Keratinocyte (primary cell): ENCODE measurements around the gene SLC25A24. TPM values are rescaled to one million over a fixed set of nuclear protein-coding genes. Genes with fewer than 3 reads are reported as not detected.

Experiments
- DNase-seq: peaks from one replicate; pipeline ENCODE4 v3.0.0-alpha.2; 2011; ENCODE audit warnings: low read depth, missing footprints, low spot score
- FAIRE-seq: peaks from 2 replicates; lab custom pipeline; 2011; peaks lifted over from hg19 to GRCh38; lab: Jason Lieb, UNC
- H2AFZ ChIP-seq: 2 replicates; pipeline ENCODE4 v1.6.0; 2012; ENCODE audit warnings: low read length, control low read depth, inconsistent platforms; ENCODE audit not compliant: control insufficient read depth
- H3K27ac ChIP-seq: 2 replicates; pipeline ENCODE4 v1.5.1; 2011; ENCODE audit warnings: low read length; ENCODE audit not compliant: control insufficient read depth, insufficient read depth
- H3K27me3 ChIP-seq: 3 replicates; pipeline ENCODE4 v1.6.0; 2011; ENCODE audit warnings: low read length; ENCODE audit not compliant: control insufficient read depth, insufficient read depth; ENCODE audit errors: extremely low read depth
- H3K36me3 ChIP-seq, 2 experiments: 2 replicates in 1 of 2; 3 replicates in 1 of 2; pipeline ENCODE4 v1.5.1; 2011; ENCODE audit warnings: low read length in 2 of 2, mild to moderate bottlenecking in 1 of 2; ENCODE audit not compliant: control insufficient read depth in 2 of 2, insufficient read depth in 2 of 2; ENCODE audit errors: extremely low read depth in 1 of 2
- H3K4me1 ChIP-seq: 3 replicates; pipeline ENCODE4 v1.5.1; 2011; ENCODE audit warnings: low read length; ENCODE audit not compliant: control insufficient read depth, insufficient read depth; ENCODE audit errors: extremely low read depth
- H3K4me2 ChIP-seq: 3 replicates; pipeline ENCODE4 v1.6.0; 2011; ENCODE audit warnings: low read depth, low read length; ENCODE audit not compliant: control insufficient read depth, insufficient read depth; ENCODE audit errors: extremely low read depth
- H3K4me3 ChIP-seq, 3 experiments: fragments of 200-600 bp in 1 of 3; sonication (generic) in 1 of 3; 2 replicates in 2 of 3; 3 replicates in 1 of 3; pipeline ENCODE4 v1.5.1; 2011 to 2016; ENCODE audit warnings: low read length in 3 of 3, mild to moderate bottlenecking in 3 of 3, control low read depth in 2 of 3, inconsistent platforms in 1 of 3, low read depth in 1 of 3, mixed read lengths in 1 of 3, mixed run types in 1 of 3, moderate library complexity in 1 of 3; ENCODE audit not compliant: control insufficient read depth in 2 of 3, insufficient read depth in 2 of 3; ENCODE audit errors: extremely low read depth in 1 of 3
- H3K79me2 ChIP-seq: 2 replicates; pipeline ENCODE4 v1.6.0; 2012; ENCODE audit warnings: low read length; ENCODE audit not compliant: control insufficient read depth, insufficient read depth
- H3K9ac ChIP-seq: 3 replicates; pipeline ENCODE4 v1.6.0; 2011; ENCODE audit warnings: low read length; ENCODE audit not compliant: control insufficient read depth, insufficient read depth; ENCODE audit errors: extremely low read depth
- H3K9me1 ChIP-seq: 3 replicates; pipeline ENCODE4 v1.6.0; 2011; ENCODE audit warnings: low read length; ENCODE audit not compliant: control insufficient read depth, insufficient read depth; ENCODE audit errors: extremely low read depth
- H3K9me3 ChIP-seq: 2 replicates; pipeline ENCODE4 v1.5.1; 2012; ENCODE audit warnings: low read depth, low read length; ENCODE audit not compliant: control insufficient read depth
- H4K20me1 ChIP-seq: 3 replicates; pipeline ENCODE4 v1.6.0; 2011; ENCODE audit warnings: low read length; ENCODE audit not compliant: control insufficient read depth, insufficient read depth; ENCODE audit errors: extremely low read depth
- CTCF ChIP-seq, 3 experiments: IDR thresholded peaks in 1 of 3; conservative IDR thresholded peaks in 1 of 3; optimal IDR thresholded peaks in 1 of 3; 2 replicates in 2 of 3; 3 replicates in 1 of 3; pipeline versions ENCODE3 to v1.5.1; 2011; ENCODE audit warnings: low read length in 3 of 3, mild to moderate bottlenecking in 3 of 3, moderate library complexity in 2 of 3, control low read depth in 1 of 3, inconsistent platforms in 1 of 3; ENCODE audit not compliant: insufficient read depth in 2 of 3; ENCODE audit errors: extremely low read depth in 1 of 3
- EZH2 ChIP-seq: IDR thresholded peaks from one replicate; pipeline ENCODE4 v1.6.1; 2012; ENCODE audit warnings: inconsistent platforms, mild to moderate bottlenecking, low read length, moderate library complexity
- dilution Hi-C: fragments of 300-500 bp; cut with MboI; formaldehyde crosslinking; loops from one replicate; pipeline ENCODE4 v1.7.0; 2020; ENCODE audit warnings: low sequenced_read_pairs; ENCODE audit not compliant: extremely low pct_ligation_motif_present
- polyA plus RNA-seq, 5 experiments: library from polyadenylated mRNA; depleted of rRNA in 3 of 5; stranded (reverse) in 3 of 5; stranded (forward) in 1 of 5; unstranded in 1 of 5; fragments of >200 nt; gene quantifications; 1 replicate in 1 of 5; 2 replicates in 3 of 5; 3 replicates in 1 of 5; pipeline versions ENCODE4 v1.2.1 to v1.2.3, GENCODE V29; 2011 to 2012; ENCODE audit warnings: missing spikeins in 2 of 5, low read depth in 1 of 5, low replicate concordance in 1 of 5

The SLC25A24 gene
- polyA plus RNA-seq, 1 donor (not counting 4 experiments of a cell fraction or from before 2014, with no cell fraction given), result 58.9 TPM

- Histone ChIP-seq H3K27me3 (no peaks in the 10 kb centered on the region), H2AFZ (no peak overlapping the region), H4K20me1 (no peaks in the 10 kb centered on the region), H3K36me3 (no peaks in the 10 kb centered on the region), H3K79me2 (no peaks in the 10 kb centered on the region), H3K4me3 (no peak overlapping the region), H3K4me2 (no peak overlapping the region), H3K9ac (no peak overlapping the region), H3K9me3 (no peaks in the 10 kb centered on the region), H3K27ac (no peak overlapping the region), H3K4me1 (peaks cover 14% of the 10 kb centered on the region), H3K9me1 (no peaks in the 10 kb centered on the region)
- DNase-seq, result no peak
- dilution Hi-C loops, result no loop called here
- TF ChIP-seq EZH2 (no peak), CTCF (optimal IDR thresholded peaks at IDR 0.05 in 1 of 3, IDR thresholded peaks at IDR 0.05 in 1 of 3, conservative IDR thresholded peaks at IDR 0.05 in 1 of 3; ENCODE audit: extremely low read depth in 1 of 3, insufficient read depth in 2 of 3, low read length in 3 of 3) (no peak)
- no peak for FAIRE-seq
Observed at GRCh38 chr1:108109295-108109973, 90.7 kb downstream of the SLC25A24 start.

GRCh38 chr1:108108119-108108518, 92.0 kb downstream of the SLC25A24 start:
- no peak overlapping the region for H3K27ac ChIP-seq
- no peak for DNase-seq
- H4K20me1 ChIP-seq, result no peaks in the 10 kb centered on the region
- TF ChIP-seq CTCF (optimal IDR thresholded peaks at IDR 0.05 in 1 of 3, IDR thresholded peaks at IDR 0.05 in 1 of 3, conservative IDR thresholded peaks at IDR 0.05 in 1 of 3; ENCODE audit: extremely low read depth in 1 of 3, insufficient read depth in 2 of 3, low read length in 3 of 3) (no peak), EZH2 (no peak)
- H3K27me3 ChIP-seq, result no peaks in the 10 kb centered on the region
- FAIRE-seq, result peak; percentile 13
- no peaks in the 10 kb centered on the region for H3K9me1 ChIP-seq
- no peaks in the 10 kb centered on the region for H3K9me3 ChIP-seq
- no peaks in the 10 kb centered on the region for H3K36me3 ChIP-seq
- peaks cover 12% of the 10 kb centered on the region for H3K4me1 ChIP-seq
- no peak overlapping the region for H3K4me3 ChIP-seq
- no peaks in the 10 kb centered on the region for H3K79me2 ChIP-seq
- dilution Hi-C loops, result no loop called here
- no peak overlapping the region for H2AFZ ChIP-seq
- H3K9ac ChIP-seq, result no peak overlapping the region
- no peak overlapping the region for H3K4me2 ChIP-seq
